GM19438 (cell line): ENCODE results near the gene MSH5.

Source experiments
- ATAC-seq: cut with Tn5 transposase; IDR thresholded peaks from one replicate; pipeline ENCODE4 v1.9.1; 2021; ENCODE audit warnings: low read depth; ENCODE audit not compliant: unreplicated experiment

Gene MSH5

GRCh38 chr6:31711233-31711632 lies 28.6 kb upstream of the MSH5 start:
- no peak for ATAC-seq

- ATAC-seq = no peak
Observed at GRCh38 chr6:31712296-31712695, 27.5 kb upstream of the MSH5 start.

GRCh38 chr6:31713465-31713864 lies 26.3 kb upstream of the MSH5 start:
- ATAC-seq = no peak

GRCh38 chr6:31713991-31714684 lies 25.7 kb upstream of the MSH5 start:
- ATAC-seq = no peak

DNA sequence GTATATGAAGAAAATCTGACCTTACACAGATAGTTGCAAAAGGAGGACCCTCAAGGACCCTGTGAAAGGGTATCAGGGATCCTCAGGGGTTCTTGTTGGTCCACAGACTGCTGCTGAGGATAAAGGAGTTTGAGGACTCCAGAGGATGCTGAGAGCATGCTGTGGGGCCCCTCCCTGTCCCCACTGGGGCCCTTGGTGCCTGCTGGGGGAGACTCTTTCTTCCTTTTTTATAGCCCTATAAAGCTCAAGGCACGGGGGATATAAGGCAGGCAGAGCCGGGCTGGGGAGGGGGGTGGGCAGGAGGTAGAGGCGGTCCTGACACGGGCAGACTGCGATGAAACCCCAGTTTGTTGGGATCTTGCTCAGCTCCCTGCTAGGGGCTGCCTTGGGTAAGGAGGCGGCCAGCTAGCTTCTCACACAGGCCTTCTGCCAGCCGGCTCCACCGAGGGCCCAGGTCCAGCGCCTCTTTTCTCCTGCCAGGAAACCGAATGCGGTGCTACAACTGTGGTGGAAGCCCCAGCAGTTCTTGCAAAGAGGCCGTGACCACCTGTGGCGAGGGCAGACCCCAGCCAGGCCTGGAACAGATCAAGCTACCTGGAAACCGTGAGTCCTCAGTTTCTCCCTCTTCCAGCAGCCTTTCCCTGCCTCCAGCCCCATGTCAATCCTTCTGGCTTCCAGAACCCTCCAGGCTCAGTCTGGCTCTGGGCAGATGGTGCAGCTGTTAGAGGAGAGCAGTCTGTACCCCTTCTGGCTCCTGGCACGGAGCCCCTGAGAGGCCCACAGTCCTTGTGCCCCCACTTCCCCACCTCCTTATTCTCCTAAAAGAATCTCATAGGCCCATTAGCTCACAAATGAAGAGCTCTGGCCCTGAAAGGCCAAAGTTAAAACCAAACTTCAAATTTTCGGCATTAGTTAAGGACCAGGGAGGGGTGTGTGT lies 24.5 kb upstream of the MSH5 start, which contains the start of gene LY6G6D:
Gene LY6G6D (plus strand): TSS at position 327 of the 937 bp plus-strand sequence. CDS start 8 bp downstream, at position 335.
- ATAC-seq = no peak

GRCh38 chr6:31717499-31718222 lies 22.1 kb upstream of the MSH5 start:
- no peak for ATAC-seq

- no peak for ATAC-seq
Observed at GRCh38 chr6:31718265-31718664, 21.5 kb upstream of the MSH5 start.

- no peak for ATAC-seq
Observed at GRCh38 chr6:31719001-31719400, 20.8 kb upstream of the MSH5 start.

GRCh38 chr6:31720196-31720770 lies 19.5 kb upstream of the MSH5 start:
- ATAC-seq = no peak

DNA sequence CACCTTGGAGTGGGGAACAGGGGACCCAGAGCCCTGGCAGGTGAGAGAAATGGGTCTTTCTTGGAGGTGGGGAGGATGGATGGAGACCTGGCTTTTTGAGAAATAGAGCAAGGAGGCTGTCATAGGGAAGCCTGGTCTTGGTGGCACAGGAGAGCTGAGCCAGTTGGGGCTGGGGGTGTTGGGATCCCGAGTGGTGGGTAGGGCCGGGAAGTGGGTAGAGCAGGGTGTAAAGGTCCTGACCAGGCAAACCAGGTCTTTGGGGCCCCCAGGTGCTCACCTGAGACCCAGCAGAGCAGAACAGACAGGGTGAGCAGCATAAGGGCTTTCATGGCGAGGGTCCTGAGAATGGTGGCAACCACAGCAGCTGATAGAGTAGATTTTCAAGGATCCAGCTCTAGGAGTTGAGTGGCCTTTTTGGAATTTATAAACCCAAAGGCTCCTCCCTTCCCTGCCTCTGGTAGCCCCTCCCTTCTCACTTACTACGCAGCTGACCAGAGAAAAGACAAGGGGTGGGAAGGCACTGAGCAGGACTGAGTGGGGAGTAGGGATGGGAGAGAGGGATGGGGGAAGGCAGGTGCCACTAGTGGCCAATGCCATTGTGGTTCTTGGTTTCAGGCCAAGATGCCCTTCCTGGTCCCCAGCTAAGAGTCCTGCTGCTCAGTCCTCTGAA lies 18.3 kb upstream of the MSH5 start, which contains the start of gene LY6G6C:
Gene LY6G6C (minus strand): TSS at position 396 of the 670 bp plus-strand sequence. CDS start 67 bp downstream, at position 329.
- ATAC-seq = no peak

DNA sequence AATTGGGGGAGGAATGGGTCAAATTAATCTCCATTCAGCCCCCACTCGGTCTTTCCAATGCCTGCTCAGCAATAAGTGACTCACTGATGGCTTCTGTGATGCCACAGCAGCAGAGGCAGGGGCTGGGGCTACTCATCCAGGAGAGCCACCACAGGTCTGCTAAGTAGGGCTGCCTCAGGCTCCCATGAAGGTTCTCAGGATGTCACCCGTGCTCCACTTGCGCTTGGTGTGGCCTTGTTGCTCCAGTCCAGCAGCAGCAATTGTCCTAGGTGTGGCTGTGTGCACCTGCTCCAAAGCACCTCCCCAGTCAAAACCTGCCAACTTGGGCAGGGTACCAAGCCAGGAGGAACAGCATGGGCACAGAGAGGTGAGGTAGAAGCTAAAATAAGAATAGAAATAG lies 17.6 kb upstream of the MSH5 start:
- ATAC-seq = no peak

DNA sequence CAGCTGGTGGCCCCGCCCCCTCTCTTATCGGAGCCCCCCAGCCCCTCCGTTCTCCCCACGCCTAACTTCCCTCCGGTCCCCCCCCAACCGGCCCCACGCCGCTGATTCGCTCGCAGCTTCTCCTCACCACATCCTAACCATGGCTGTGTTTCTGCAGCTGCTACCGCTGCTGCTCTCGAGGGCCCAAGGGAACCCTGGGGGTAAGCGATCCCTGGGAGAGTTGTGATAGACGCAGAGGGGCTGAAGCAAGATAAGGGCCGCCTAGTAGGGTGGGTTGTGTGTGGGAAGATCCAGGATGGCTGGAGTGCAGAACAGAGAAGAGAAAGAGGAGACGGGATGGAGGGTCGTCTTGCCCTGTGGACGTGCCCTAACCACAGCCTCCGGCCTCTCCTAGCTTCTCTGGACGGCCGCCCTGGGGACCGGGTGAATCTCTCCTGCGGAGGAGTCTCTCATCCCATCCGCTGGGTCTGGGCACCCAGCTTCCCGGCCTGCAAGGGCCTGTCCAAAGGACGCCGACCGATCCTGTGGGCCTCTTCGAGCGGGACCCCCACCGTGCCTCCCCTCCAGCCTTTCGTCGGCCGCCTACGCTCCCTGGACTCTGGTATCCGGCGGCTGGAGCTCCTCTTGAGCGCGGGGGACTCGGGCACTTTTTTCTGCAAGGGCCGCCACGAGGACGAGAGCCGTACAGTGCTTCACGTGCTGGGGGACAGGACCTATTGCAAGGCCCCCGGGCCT lies 16.4 kb upstream of the MSH5 start, which contains the start of gene MPIG6B:
Gene MPIG6B (plus strand): TSS at position 129 of the 735 bp plus-strand sequence. CDS start 11 bp downstream, at position 140.
- ATAC-seq = no peak

DNA sequence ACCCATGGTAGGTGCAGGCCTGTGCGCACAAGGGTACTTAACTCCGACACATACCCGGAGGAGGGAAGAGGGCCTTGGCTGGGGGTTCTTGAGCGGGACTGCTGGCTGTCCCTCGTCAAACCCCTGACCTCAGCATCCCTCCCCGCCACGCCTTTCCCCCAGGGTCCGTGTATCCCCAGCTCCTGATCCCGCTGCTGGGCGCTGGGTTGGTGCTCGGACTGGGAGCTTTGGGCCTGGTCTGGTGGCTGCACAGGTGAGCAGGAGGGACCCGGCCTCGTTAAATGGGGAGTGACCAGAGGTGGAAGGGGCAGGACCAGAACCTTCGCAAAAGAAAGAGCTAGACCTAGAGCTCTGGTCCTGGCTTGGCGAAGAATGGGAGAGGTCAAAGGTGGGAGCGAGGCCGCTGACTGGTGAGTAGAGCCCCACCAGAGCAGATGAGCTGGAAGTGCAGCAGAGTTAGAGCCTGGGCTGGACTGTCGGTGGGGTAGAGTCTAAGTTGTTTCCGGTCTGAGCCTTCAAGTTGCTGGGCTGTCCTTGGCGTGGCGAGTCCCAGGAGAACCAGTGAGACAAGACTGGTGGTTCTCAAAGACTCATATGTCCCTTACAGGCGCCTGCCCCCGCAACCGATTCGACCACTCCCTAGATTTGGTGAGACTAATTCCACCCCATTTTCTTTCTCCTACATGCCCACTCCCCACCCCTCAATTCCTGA lies 15.7 kb upstream of the MSH5 start:
- no peak for ATAC-seq

- ATAC-seq = no peak
Observed at GRCh38 chr6:31725502-31726350, 14.1 kb upstream of the MSH5 start.

GRCh38 chr6:31727034-31727716 lies 12.6 kb upstream of the MSH5 start:
- no peak for ATAC-seq

DNA sequence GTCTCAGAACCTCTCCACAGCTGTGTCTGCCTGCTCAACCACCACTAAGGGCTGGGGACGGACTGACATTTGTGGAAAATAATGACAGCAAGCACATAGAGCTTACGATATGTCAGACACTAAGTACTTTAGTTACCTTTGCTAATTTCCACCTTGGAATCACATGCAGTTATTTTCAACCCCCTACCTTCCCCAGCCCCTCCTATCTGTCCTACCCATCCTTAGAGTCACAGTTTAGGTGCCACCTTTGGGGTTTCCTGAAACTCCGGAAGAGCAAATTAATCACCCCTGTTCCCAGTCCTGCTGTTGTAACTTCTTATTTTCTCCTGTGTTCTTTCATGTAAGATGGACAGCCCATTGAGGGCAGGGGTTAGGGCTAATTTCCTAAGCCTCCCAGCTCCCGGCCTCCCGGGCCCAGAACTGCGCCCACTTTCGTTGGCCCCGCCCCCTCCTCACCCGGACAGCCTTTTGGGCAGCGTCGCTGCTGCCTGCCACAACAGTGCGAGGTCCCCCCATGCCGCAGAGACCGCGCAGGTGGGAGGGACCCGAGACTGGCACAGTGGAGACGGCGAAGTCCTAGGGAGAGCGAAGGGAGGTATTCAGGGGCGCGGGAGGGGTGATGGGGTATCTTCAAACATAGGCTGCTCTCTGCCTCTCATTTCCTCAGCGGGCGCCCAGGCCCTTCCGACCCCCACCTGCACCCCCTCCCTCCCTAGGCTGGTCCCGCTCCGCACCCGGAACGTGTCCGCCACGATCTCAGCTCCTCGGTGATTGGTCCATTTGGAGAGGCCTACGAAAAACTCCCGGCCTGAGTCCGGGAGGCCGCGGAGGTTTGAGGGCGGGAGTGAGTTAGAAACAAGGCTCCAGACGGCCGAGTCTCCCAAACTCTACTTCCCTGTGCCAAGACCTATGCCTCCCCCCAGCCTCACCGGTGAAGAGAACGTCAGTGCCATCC lies 11.8 kb upstream of the MSH5 start:
- no peak for ATAC-seq
